ENCODE measurements around the gene ADGRE3. TPM values are rescaled to one million over a fixed set of nuclear protein-coding genes. Genes with fewer than 3 reads are reported as not detected.

The ADGRE3 gene
- total and polyA plus RNA-seq, 2 donors (not counting 1 experiment from before 2014, with no cell fraction given) = 0.17 to 0.46 TPM

GRCh38 chr19:14619404-14619803 lies 55.2 kb downstream of the ADGRE3 start:
- H3K27me3 Mint-ChIP-seq = no peaks in the 10 kb centered on the region
- H3K27ac ChIP-seq (ENCODE audit: low read length in 2 of 2) = peak overlapping the region in 1 of 2 donors; percentile 10
- CTCF ChIA-PET = interaction anchor here (0.7 to 1.3 kb wide), 2 partner anchors 46 to 67 kb away, joined by 3 to 4 read pairs; no protein-coding TSS in a partner anchor
- no peaks in the 10 kb centered on the region for H4K20me1 ChIP-seq (ENCODE audit: control insufficient read depth, insufficient read depth, low read length, poor library complexity, severe bottlenecking)
- H3K9me3 Mint-ChIP-seq (ENCODE audit: insufficient read depth) = peaks cover 10% of the 10 kb centered on the region
- intact Hi-C loops (cut with micrococcal nuclease) = no loop called here
- no peaks in the 10 kb centered on the region for H3K27me3 ChIP-seq (replicated peaks in 1 of 4; ENCODE audit: control extremely low read depth in 1 of 4, control insufficient read depth in 3 of 4, insufficient read depth in 4 of 4, low read length in 3 of 4)
- peaks cover 7 to 10% of the 10 kb centered on the region in 2 experiments for H3K36me3 ChIP-seq (replicated peaks in 1 of 2; ENCODE audit: control extremely low read depth in 1 of 2, control insufficient read depth in 1 of 2, extremely low read depth in 1 of 2, insufficient read depth in 2 of 2, low read length in 1 of 2)
- H3K9me3 ChIP-seq (ENCODE audit: control extremely low read depth in 1 of 3, control insufficient read depth in 2 of 3, insufficient read depth in 1 of 3, low read length in 2 of 3) = peaks cover 8 to 14% (median 10%) of the 10 kb centered on the region in 3 donors
- POLR2A ChIA-PET = no interaction called here
- ATAC-seq (ENCODE audit: low read depth) (no peak), DNase-seq (no peak)
- H3K4me3 ChIP-seq (ENCODE audit: control extremely low read depth in 1 of 5, extremely low read depth in 1 of 5, insufficient read depth in 1 of 5, low read depth in 2 of 5, low read length in 4 of 5) = no peak overlapping the region
- H3K4me3 Mint-ChIP-seq = no peak overlapping the region
- peaks cover 15% of the 10 kb centered on the region for H3K4me1 Mint-ChIP-seq
- no peak overlapping the region for H3K9ac ChIP-seq (ENCODE audit: low read length)
- no peak for TF ChIP-seq CTCF (IDR thresholded peaks at IDR 0.05)
- TF ChIP-seq EZH2 (IDR thresholded peaks at IDR 0.05; ENCODE audit: borderline replicate concordance, insufficient read depth, low read depth, low read length, poor library complexity, severe bottlenecking) = no peak
- peak overlapping the region; percentile 5 for H3K27ac Mint-ChIP-seq
- H3K79me2 ChIP-seq (ENCODE audit: control insufficient read depth, insufficient read depth, low read length) = no peaks in the 10 kb centered on the region
- no peak overlapping the region for H2AFZ ChIP-seq (ENCODE audit: insufficient read depth, low read depth, low read length, poor library complexity, severe bottlenecking)
- no peak overlapping the region for H3K4me2 ChIP-seq (replicated peaks; ENCODE audit: low read depth, low read length, poor library complexity, severe bottlenecking)
- H3K4me1 ChIP-seq (ENCODE audit: control insufficient read depth in 2 of 2, insufficient read depth in 2 of 2, low read length in 2 of 2) = peaks cover 12 to 18% of the 10 kb centered on the region in 2 donors

- Histone ChIP-seq H3K27me3 (replicated peaks in 1 of 4; ENCODE audit: control extremely low read depth in 1 of 4, control insufficient read depth in 3 of 4, insufficient read depth in 4 of 4, low read length in 3 of 4) (no peaks in the 10 kb centered on the region), H3K36me3 (replicated peaks in 1 of 2; ENCODE audit: control extremely low read depth in 1 of 2, control insufficient read depth in 1 of 2, extremely low read depth in 1 of 2, insufficient read depth in 2 of 2, low read length in 1 of 2) (peaks cover 9 to 14% of the 10 kb centered on the region in 2 experiments), H3K4me3 (ENCODE audit: control extremely low read depth in 1 of 5, extremely low read depth in 1 of 5, insufficient read depth in 1 of 5, low read depth in 2 of 5, low read length in 4 of 5) (no peak overlapping the region), H3K9me3 (ENCODE audit: control extremely low read depth in 1 of 3, control insufficient read depth in 2 of 3, insufficient read depth in 1 of 3, low read length in 2 of 3) (peaks cover 8 to 14% (median 10%) of the 10 kb centered on the region in 3 donors), H3K4me1 (ENCODE audit: control insufficient read depth in 2 of 2, insufficient read depth in 2 of 2, low read length in 2 of 2) (peaks cover 41 to 48% of the 10 kb centered on the region in 2 donors), H2AFZ (ENCODE audit: insufficient read depth, low read depth, low read length, poor library complexity, severe bottlenecking) (no peak overlapping the region), H3K27ac (ENCODE audit: low read length in 2 of 2) (peak overlapping the region; percentile 25 to 31), H3K4me2 (replicated peaks; ENCODE audit: low read depth, low read length, poor library complexity, severe bottlenecking) (no peak overlapping the region), H4K20me1 (ENCODE audit: control insufficient read depth, insufficient read depth, low read length, poor library complexity, severe bottlenecking) (no peaks in the 10 kb centered on the region), H3K79me2 (ENCODE audit: control insufficient read depth, insufficient read depth, low read length) (peaks cover 3% of the 10 kb centered on the region), H3K9ac (ENCODE audit: low read length) (no peak overlapping the region)
- Mint-ChIP-seq H3K27me3 (no peaks in the 10 kb centered on the region), H3K4me3 (no peak overlapping the region), H3K27ac (peak overlapping the region; percentile 75), H3K4me1 (peaks cover 37% of the 10 kb centered on the region), H3K9me3 (ENCODE audit: insufficient read depth) (peaks cover 10% of the 10 kb centered on the region)
- intact Hi-C loops (cut with micrococcal nuclease) = no loop called here
- ChIA-PET POLR2A (interaction anchor here (1.4 kb wide), 1 partner anchor 32 kb away, joined by 5 read pairs; no protein-coding TSS in a partner anchor), CTCF (interaction anchor here (0.6 to 1.3 kb wide), 3 partner anchors 42 to 91 kb away, joined by 3 to 5 read pairs (median 4); no protein-coding TSS in a partner anchor)
- DNase-seq (no peak), ATAC-seq (ENCODE audit: low read depth) (no peak)
- TF ChIP-seq CTCF (IDR thresholded peaks at IDR 0.05) (no peak), EZH2 (IDR thresholded peaks at IDR 0.05; ENCODE audit: borderline replicate concordance, insufficient read depth, low read depth, low read length, poor library complexity, severe bottlenecking) (no peak)
- WGBS (ENCODE audit: insufficient coverage) = 89% methylated on average over 3 of the region's 3 CpGs
Measured at GRCh38 chr19:14616407-14616806, 58.2 kb downstream of the ADGRE3 start.
